ENCODE measurements around the gene OBI1.

The OBI1 gene

GRCh38 chr13:78592584-78592983 is 66.4 kb downstream of the OBI1 start:
- DNase-seq (ENCODE audit: low read depth in 4 of 4, low spot score in 1 of 4): no peak

GRCh38 chr13:78589206-78589605 is 69.7 kb downstream of the OBI1 start:
- DNase-seq (ENCODE audit: low read depth in 4 of 4, low spot score in 1 of 4): no peak

- no peak for DNase-seq (ENCODE audit: low read depth in 4 of 4, low spot score in 1 of 4)
These were observed 71.6 kb downstream of the OBI1 start for GRCh38 chr13:78587395-78587794.

GRCh38 chr13:78586706-78587105 is 72.2 kb downstream of the OBI1 start:
- DNase-seq (ENCODE audit: low read depth in 4 of 4, low spot score in 1 of 4): no peak

GRCh38 chr13:78576261-78576660 is 82.7 kb downstream of the OBI1 start:
- DNase-seq (ENCODE audit: low read depth in 4 of 4, low spot score in 1 of 4): no peak

- DNase-seq (ENCODE audit: low read depth in 4 of 4, low spot score in 1 of 4): no peak
These were observed 86.5 kb downstream of the OBI1 start for GRCh38 chr13:78572459-78572858.

GRCh38 chr13:78569029-78569428 is 89.9 kb downstream of the OBI1 start:
- DNase-seq (ENCODE audit: low read depth in 4 of 4, low spot score in 1 of 4): no peak

- DNase-seq (ENCODE audit: low read depth in 4 of 4, low spot score in 1 of 4): no peak
These were observed 92.3 kb downstream of the OBI1 start for GRCh38 chr13:78566631-78567030.
